ENCODE measurements around the gene ANKRD13C.

GRCh38 chr1:70376196-70376595 lies 21.7 kb upstream of the ANKRD13C start:
- no peak for TF ChIP-seq ZNF274 (IDR thresholded peaks at IDR 0.05; ENCODE audit: low read depth, low read length)
- no peak for TF ChIP-seq SUZ12 (IDR thresholded peaks at IDR 0.05; ENCODE audit: extremely low read depth, insufficient read depth, insufficient read length)

Measured in NT2/D1 (cell line).